ENCODE results near the gene ZNF217. TPM values are rescaled to one million over a fixed set of nuclear protein-coding genes. Genes with fewer than 3 reads are reported as not detected.

Gene ZNF217
- total and polyA plus RNA-seq, 2 donors (not counting 3 experiments of a cell fraction or from before 2014, with no cell fraction given): 5.8 to 31.7 TPM

DNA sequence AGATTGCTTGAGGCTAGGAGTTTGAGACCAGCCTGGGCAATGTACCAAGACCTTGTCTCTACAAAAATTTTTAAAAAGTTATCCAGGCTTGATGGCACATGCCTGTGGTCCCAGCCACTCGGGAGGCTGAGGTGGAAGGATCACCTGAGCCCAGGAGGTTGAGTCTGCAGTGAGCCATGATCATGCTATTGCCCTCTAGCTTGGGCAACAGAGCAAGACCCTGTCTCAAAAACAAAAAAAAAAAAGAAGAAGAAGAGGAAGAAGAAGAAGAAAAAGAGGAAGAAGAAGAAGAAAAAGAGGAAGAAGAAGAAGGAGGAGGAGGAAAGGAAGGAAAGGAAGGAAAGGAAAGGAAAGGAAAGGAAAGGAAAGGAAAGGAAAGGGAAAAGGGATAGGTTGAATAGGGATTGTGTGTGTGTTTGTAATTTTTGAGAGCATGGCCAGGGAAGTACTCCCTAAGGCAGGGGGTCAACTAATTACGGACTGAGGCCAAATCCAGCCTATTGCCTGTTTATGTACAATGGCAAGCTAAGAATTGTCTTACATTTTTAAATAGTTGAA is 43.0 kb upstream of the ZNF217 start:
- Histone ChIP-seq H3K9me1 (replicated peaks; ENCODE audit: control insufficient read depth, extremely low read depth, insufficient read depth, low read length) (no peaks in the 10 kb centered on the region), H3K4me2 (ENCODE audit: insufficient read depth, low read length) (no peak overlapping the region), H3K27ac (ENCODE audit: insufficient read depth, low read depth, low read length) (no peak overlapping the region), H3K4me1 (ENCODE audit: control insufficient read depth, extremely low read depth, insufficient read depth, low read length) (no peaks in the 10 kb centered on the region), H3K4me3 (replicated peaks in 1 of 3; ENCODE audit: insufficient read depth in 1 of 3, low read depth in 1 of 3, low read length in 3 of 3) (no peak overlapping the region), H3K79me2 (ENCODE audit: control insufficient read depth, insufficient read depth, low read length) (no peaks in the 10 kb centered on the region), H3K9ac (replicated peaks; ENCODE audit: extremely low read depth, insufficient read depth, low read length) (no peak overlapping the region), H3K27me3 (ENCODE audit: control insufficient read depth in 2 of 2, insufficient read depth in 2 of 2, low read length in 2 of 2) (no peaks in the 10 kb centered on the region), H3K36me3 (ENCODE audit: control insufficient read depth in 2 of 2, extremely low read depth in 1 of 2, insufficient read depth in 2 of 2, low read length in 2 of 2) (no peaks in the 10 kb centered on the region), H3K9me3 (replicated peaks; ENCODE audit: control insufficient read depth, insufficient read depth, low read length) (no peaks in the 10 kb centered on the region), H4K20me1 (replicated peaks; ENCODE audit: control insufficient read depth, extremely low read depth, insufficient read depth, low read length) (no peaks in the 10 kb centered on the region), H2AFZ (ENCODE audit: low read depth, low read length) (no peak overlapping the region)
- ChIA-PET CTCF (interaction anchor here (1.1 kb wide), 1 partner anchor 15 kb away, joined by 3 read pairs; no protein-coding TSS in a partner anchor), POLR2A (no interaction called here)
- TF ChIP-seq EZH2 (IDR thresholded peaks at IDR 0.05; ENCODE audit: borderline replicate concordance, low read depth, low read length, severe bottlenecking) (no peak), GATA2 (IDR thresholded peaks at IDR 0.05; ENCODE audit: insufficient read depth, insufficient read length, low read depth, low read length) (no peak), MYC (IDR thresholded peaks at IDR 0.05; ENCODE audit: low read depth, low read length) (no peak), POLR2AphosphoS5 (IDR thresholded peaks at IDR 0.05; ENCODE audit: insufficient read depth, low read depth, low read length) (no peak), POLR2A (IDR thresholded peaks at IDR 0.05; ENCODE audit: low read depth, low read length) (no peak), FOS (IDR thresholded peaks at IDR 0.05; ENCODE audit: borderline replicate concordance, insufficient read depth, low read length) (no peak)
- TF ChIP-seq, protein P1, sequence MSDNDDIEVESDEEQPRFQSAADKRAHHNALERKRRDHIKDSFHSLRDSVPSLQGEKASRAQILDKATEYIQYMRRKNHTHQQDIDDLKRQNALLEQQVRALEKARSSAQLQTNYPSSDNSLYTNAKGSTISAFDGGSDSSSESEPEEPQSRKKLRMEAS (IDR thresholded peaks at IDR 0.05; ENCODE audit: insufficient read depth, insufficient read length): no peak
- TF ChIP-seq, protein P2, sequence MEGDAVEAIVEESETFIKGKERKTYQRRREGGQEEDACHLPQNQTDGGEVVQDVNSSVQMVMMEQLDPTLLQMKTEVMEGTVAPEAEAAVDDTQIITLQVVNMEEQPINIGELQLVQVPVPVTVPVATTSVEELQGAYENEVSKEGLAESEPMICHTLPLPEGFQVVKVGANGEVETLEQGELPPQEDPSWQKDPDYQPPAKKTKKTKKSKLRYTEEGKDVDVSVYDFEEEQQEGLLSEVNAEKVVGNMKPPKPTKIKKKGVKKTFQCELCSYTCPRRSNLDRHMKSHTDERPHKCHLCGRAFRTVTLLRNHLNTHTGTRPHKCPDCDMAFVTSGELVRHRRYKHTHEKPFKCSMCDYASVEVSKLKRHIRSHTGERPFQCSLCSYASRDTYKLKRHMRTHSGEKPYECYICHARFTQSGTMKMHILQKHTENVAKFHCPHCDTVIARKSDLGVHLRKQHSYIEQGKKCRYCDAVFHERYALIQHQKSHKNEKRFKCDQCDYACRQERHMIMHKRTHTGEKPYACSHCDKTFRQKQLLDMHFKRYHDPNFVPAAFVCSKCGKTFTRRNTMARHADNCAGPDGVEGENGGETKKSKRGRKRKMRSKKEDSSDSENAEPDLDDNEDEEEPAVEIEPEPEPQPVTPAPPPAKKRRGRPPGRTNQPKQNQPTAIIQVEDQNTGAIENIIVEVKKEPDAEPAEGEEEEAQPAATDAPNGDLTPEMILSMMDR (IDR thresholded peaks at IDR 0.05; ENCODE audit: extremely low read depth in 1 of 2, insufficient read depth in 1 of 2, low read depth in 1 of 2, low read length in 2 of 2): no peak
- no peak for DNase-seq (ENCODE audit: low read depth, low spot score)
- dilution Hi-C loops (cut with MboI; ENCODE audit: extremely low pct_ligation_motif_present, low sequenced_read_pairs) (no loop called here), intact Hi-C loops (cut with micrococcal nuclease) (no loop called here)
- no TSS peak for BruUV-seq (replicated peaks)
- FAIRE-seq: no peak

Data from endothelial cell of umbilical vein (primary cell).